SU-DHL-6 (cell line): Measurements from ENCODE around the gene C12orf75.

Source experiments
- EZH2phosphoT487 ChIP-seq: fragments of 200-600 bp; sonication (generic), shearing (Covaris generic); conservative IDR thresholded peaks from 2 replicates; pipeline ENCODE4 v1.6.1; 2018; ENCODE audit warnings: mild to moderate bottlenecking, antibody characterized with exemption, low read length, moderate library complexity, mixed read lengths
- TF ChIP-seq, protein P1 (sequence below): fragments of 200-600 bp; sonication (generic); IDR thresholded peaks from one replicate; pipeline ENCODE4 v1.5.1; 2017; ENCODE audit warnings: antibody characterized with exemption, mild to moderate bottlenecking, low read length, moderate library complexity; ENCODE audit not compliant: insufficient read depth, poor library complexity, severe bottlenecking

GRCh38 chr12:105349138-105349537 is 18.6 kb downstream of the C12orf75 start:
- TF ChIP-seq, protein P1, sequence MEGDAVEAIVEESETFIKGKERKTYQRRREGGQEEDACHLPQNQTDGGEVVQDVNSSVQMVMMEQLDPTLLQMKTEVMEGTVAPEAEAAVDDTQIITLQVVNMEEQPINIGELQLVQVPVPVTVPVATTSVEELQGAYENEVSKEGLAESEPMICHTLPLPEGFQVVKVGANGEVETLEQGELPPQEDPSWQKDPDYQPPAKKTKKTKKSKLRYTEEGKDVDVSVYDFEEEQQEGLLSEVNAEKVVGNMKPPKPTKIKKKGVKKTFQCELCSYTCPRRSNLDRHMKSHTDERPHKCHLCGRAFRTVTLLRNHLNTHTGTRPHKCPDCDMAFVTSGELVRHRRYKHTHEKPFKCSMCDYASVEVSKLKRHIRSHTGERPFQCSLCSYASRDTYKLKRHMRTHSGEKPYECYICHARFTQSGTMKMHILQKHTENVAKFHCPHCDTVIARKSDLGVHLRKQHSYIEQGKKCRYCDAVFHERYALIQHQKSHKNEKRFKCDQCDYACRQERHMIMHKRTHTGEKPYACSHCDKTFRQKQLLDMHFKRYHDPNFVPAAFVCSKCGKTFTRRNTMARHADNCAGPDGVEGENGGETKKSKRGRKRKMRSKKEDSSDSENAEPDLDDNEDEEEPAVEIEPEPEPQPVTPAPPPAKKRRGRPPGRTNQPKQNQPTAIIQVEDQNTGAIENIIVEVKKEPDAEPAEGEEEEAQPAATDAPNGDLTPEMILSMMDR: no peak
- TF ChIP-seq EZH2phosphoT487: no peak
